Neuron (in vitro differentiated cells): ENCODE measurements around the gene BPI.
"Not testable (repeated sequence)": the region's sequence is repeated elsewhere in the genome, so short reads cannot be mapped to it uniquely, and the experiment has no call there.

Experiments used
- H2AFZ ChIP-seq: one replicate; pipeline ENCODE4 v1.6.1; 2013; ENCODE audit warnings: low read depth, mild to moderate bottlenecking, inconsistent platforms, low read length, moderate library complexity
- H3K27me3 ChIP-seq: one replicate; pipeline ENCODE4 v1.6.1; 2013; ENCODE audit warnings: low read length; ENCODE audit not compliant: insufficient read depth
- H3K36me3 ChIP-seq: one replicate; pipeline ENCODE4 v1.6.1; 2013; ENCODE audit warnings: low read length; ENCODE audit not compliant: insufficient read depth
- H3K4me1 ChIP-seq: one replicate; pipeline ENCODE4 v1.6.1; 2013; ENCODE audit warnings: low read length; ENCODE audit not compliant: insufficient read depth
- H3K4me3 ChIP-seq: 2 replicates; pipeline ENCODE4 v1.5.1; 2013; ENCODE audit warnings: mild to moderate bottlenecking, low read length, moderate library complexity
- H3K9me3 ChIP-seq: one replicate; pipeline ENCODE4 v1.6.1; 2013; ENCODE audit warnings: low read length

Gene BPI

GRCh38 chr20:38300438-38300837 lies 3.5 kb upstream of the BPI start:
- Histone ChIP-seq H3K4me1 (peaks cover 9% of the 10 kb centered on the region), H3K36me3 (no peaks in the 10 kb centered on the region), H3K9me3 (no peaks in the 10 kb centered on the region), H3K4me3 (no peak overlapping the region), H3K27me3 (no peaks in the 10 kb centered on the region), H2AFZ (no peak overlapping the region)

GRCh38 chr20:38301309-38301708 lies 2.6 kb upstream of the BPI start:
- Histone ChIP-seq H3K36me3 (no peaks in the 10 kb centered on the region), H2AFZ (no peak overlapping the region), H3K4me3 (no peak overlapping the region), H3K4me1 (peaks cover 9% of the 10 kb centered on the region), H3K9me3 (no peaks in the 10 kb centered on the region), H3K27me3 (no peaks in the 10 kb centered on the region)

DNA sequence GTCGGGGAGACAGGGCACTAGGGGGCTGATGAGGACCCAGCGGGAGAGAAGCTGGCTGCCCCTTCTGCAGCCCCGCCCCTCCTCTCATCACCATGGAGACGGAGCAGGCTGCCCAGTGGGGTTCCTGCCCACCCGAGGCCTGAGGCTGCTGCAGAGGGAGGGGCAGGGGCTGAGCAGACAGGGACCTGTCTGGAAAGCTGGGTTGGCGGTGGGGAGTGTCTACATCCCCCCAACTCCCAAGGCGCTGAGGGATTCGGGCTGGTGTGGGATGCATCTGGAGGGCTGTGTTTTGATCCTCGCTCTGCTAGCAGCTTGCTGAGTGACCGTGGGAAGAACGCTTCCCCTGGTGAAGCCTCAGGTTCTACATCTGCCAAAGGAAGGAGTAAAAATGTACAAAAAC lies 1.2 kb upstream of the BPI start:
- Histone ChIP-seq H3K4me1 (peaks cover 9% of the 10 kb centered on the region), H2AFZ (no peak overlapping the region), H3K9me3 (no peaks in the 10 kb centered on the region), H3K36me3 (no peaks in the 10 kb centered on the region), H3K4me3 (no peak overlapping the region), H3K27me3 (no peaks in the 10 kb centered on the region)

DNA sequence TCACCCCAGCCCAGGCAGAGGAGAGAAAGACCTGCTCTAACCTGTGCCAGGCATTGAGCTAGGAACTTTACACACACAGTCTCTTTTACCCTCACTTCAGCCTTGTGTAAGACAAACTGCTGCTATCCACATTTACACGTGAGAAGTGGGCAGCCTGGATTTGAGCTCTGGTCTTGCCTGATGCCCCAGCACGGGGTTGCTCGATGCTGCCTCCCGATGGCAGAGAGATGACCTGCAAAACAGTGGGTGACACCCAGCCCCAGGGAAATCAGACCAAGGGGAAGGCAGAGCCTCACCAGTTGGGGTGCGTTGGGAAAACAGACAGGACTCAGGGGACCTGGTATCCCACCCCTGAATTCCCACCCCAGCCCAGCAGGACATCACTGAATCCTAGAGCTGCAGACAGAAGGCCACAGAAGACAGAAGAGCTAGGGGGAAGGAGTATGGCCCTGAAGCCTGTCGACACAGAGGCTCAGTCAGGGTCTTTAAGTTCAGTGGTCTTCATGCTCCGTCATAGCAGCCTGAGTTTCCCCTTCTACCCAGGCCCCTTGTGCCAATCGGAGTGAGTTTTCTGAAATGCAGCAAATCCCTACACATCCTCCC lies 990 bp downstream of the BPI start:
- Histone ChIP-seq H3K4me3 (no peak overlapping the region), H3K9me3 (no peaks in the 10 kb centered on the region), H2AFZ (no peak overlapping the region), H3K4me1 (peaks cover 9% of the 10 kb centered on the region), H3K36me3 (no peaks in the 10 kb centered on the region), H3K27me3 (peaks cover 5% of the 10 kb centered on the region)

- H3K36me3 ChIP-seq, result no peaks in the 10 kb centered on the region
- H3K9me3 ChIP-seq, result no peaks in the 10 kb centered on the region
- no peak overlapping the region for H3K4me3 ChIP-seq
- H2AFZ ChIP-seq, result no peak overlapping the region
- H3K27me3 ChIP-seq, result peaks cover 5% of the 10 kb centered on the region
- peaks cover 9% of the 10 kb centered on the region for H3K4me1 ChIP-seq
These were observed 1.6 kb downstream of the BPI start for GRCh38 chr20:38305541-38305940.

DNA sequence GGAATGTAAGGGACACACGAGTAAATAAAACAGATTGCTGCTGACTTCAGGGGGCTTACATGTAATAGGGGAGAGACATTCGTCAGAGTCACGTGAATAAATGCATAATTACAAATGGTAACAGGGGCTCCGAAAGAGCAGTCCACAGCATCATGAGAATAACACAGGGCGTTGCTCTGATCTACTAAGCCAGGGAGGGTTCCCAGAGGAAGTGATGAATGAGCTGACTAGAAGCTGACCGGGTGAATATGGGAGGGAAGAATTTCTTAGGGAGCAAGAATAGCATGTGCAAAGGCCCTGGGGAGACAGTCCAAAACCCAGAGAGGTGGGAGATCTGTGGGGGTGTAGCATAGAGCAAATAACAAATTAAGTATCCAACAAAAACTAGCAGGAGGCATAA lies 2.4 kb downstream of the BPI start:
- H3K9me3 ChIP-seq, result no peaks in the 10 kb centered on the region
- no peak overlapping the region for H2AFZ ChIP-seq
- peaks cover 11% of the 10 kb centered on the region for H3K27me3 ChIP-seq
- peaks cover 9% of the 10 kb centered on the region for H3K4me1 ChIP-seq
- H3K36me3 ChIP-seq, result no peaks in the 10 kb centered on the region
- H3K4me3 ChIP-seq, result no peak overlapping the region

DNA sequence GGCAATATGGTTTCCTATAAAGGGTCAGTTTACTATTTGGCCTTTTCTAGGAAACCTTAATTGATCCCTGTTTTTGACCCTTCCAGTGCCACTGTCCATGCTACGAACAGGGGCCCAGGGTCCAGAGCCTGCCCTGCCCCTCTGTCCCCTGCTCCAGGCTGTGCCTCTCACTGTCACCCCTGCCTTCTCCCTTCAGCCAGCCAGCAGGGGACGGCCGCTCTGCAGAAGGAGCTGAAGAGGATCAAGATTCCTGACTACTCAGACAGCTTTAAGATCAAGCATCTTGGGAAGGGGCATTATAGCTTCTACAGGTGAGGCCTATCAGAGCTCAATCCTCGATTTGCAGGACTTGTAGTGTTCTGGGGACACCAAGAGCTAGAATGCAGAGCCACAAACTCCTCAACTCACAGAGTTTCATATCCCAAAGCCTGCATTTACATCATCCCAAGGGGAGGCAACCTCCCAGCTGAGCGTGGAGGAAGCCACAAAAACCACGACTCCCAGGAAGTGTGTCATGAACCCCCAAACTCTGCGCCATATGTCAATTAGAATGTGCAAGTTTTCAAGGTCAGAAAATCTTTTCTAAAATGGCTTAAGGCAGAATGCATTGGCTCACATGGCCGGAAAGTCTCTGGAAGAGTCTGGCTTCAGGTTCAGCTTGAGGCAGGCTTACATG lies 3.6 kb downstream of the BPI start:
- peaks cover 13% of the 10 kb centered on the region for H3K27me3 ChIP-seq
- no peaks in the 10 kb centered on the region for H3K36me3 ChIP-seq

GRCh38 chr20:38308047-38308438 lies 4.1 kb downstream of the BPI start:
- no peaks in the 10 kb centered on the region for H3K36me3 ChIP-seq
- H3K4me1 ChIP-seq, result peaks cover 5% of the 10 kb centered on the region
- H3K4me3 ChIP-seq, result no peak overlapping the region
- no peak overlapping the region for H2AFZ ChIP-seq
- H3K9me3 ChIP-seq, result no peaks in the 10 kb centered on the region
- H3K27me3 ChIP-seq, result peaks cover 13% of the 10 kb centered on the region

More for the DNA sequence above, 3.6 kb downstream of the BPI start:
- no peak overlapping the region for H3K4me3 ChIP-seq
- peaks cover 9% of the 10 kb centered on the region for H3K4me1 ChIP-seq
- no peaks in the 10 kb centered on the region for H3K9me3 ChIP-seq
- no peak overlapping the region for H2AFZ ChIP-seq

DNA sequence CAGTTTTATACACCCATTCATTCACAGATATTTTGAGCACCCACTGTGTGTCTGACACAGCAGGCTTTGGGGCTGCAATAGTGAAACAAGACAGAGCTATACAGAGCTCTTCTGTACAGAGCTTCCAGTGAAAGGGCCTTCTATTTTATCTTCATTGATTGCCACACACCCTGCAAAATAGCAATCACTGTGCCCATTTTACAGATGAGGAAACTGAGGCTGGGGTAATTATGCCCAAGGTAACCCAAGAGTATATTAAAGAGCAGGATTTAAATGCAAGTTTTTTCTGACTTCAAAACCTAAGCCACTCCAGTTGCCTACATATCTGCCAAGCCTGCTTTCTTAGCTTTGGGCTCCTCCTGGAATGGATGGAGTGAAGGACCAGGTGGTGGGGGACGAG lies 4.5 kb downstream of the BPI start:
- H3K27me3 ChIP-seq, result peaks cover 13% of the 10 kb centered on the region
- peaks cover 1% of the 10 kb centered on the region for H3K4me1 ChIP-seq
- no peaks in the 10 kb centered on the region for H3K9me3 ChIP-seq
- no peak overlapping the region for H2AFZ ChIP-seq
- H3K36me3 ChIP-seq, result no peaks in the 10 kb centered on the region
- H3K4me3 ChIP-seq, result no peak overlapping the region

GRCh38 chr20:38311091-38311490 lies 7.1 kb downstream of the BPI start:
- no peak overlapping the region for H3K4me3 ChIP-seq
- peaks cover 13% of the 10 kb centered on the region for H3K27me3 ChIP-seq
- H3K9me3 ChIP-seq, result no peaks in the 10 kb centered on the region
- no peaks in the 10 kb centered on the region for H3K4me1 ChIP-seq
- H2AFZ ChIP-seq, result no peak overlapping the region
- no peaks in the 10 kb centered on the region for H3K36me3 ChIP-seq

GRCh38 chr20:38311491-38311890 lies 7.5 kb downstream of the BPI start:
- H3K4me1 ChIP-seq, result no peaks in the 10 kb centered on the region
- no peak overlapping the region for H3K4me3 ChIP-seq
- no peaks in the 10 kb centered on the region for H3K36me3 ChIP-seq
- H3K9me3 ChIP-seq, result no peaks in the 10 kb centered on the region
- peaks cover 13% of the 10 kb centered on the region for H3K27me3 ChIP-seq
- H2AFZ ChIP-seq, result no peak overlapping the region

- no peaks in the 10 kb centered on the region for H3K36me3 ChIP-seq
- no peaks in the 10 kb centered on the region for H3K9me3 ChIP-seq
- no peak overlapping the region for H3K4me3 ChIP-seq
- no peak overlapping the region for H2AFZ ChIP-seq
- H3K4me1 ChIP-seq, result no peaks in the 10 kb centered on the region
- H3K27me3 ChIP-seq, result peaks cover 13% of the 10 kb centered on the region
These were observed 9.7 kb downstream of the BPI start for GRCh38 chr20:38313676-38314075.

GRCh38 chr20:38314350-38314749 lies 10.4 kb downstream of the BPI start:
- not testable (repeated sequence) for H2AFZ ChIP-seq

More at GRCh38 chr20:38314350-38314749, 10.4 kb downstream of the BPI start:
- peaks cover 11% of the 10 kb centered on the region for H3K27me3 ChIP-seq
- not testable (repeated sequence) for H3K4me3 ChIP-seq, H3K36me3 ChIP-seq, H3K4me1 ChIP-seq, H3K9me3 ChIP-seq
